NK-92 (cell line): ENCODE results near the gene ZDHHC8.

Experiments used
- DNase-seq: peaks from one replicate; lab custom pipeline; 2025; ENCODE audit not compliant: unreplicated experiment; lab: John Stamatoyannopoulos, UW

ZDHHC8 gene

DNA sequence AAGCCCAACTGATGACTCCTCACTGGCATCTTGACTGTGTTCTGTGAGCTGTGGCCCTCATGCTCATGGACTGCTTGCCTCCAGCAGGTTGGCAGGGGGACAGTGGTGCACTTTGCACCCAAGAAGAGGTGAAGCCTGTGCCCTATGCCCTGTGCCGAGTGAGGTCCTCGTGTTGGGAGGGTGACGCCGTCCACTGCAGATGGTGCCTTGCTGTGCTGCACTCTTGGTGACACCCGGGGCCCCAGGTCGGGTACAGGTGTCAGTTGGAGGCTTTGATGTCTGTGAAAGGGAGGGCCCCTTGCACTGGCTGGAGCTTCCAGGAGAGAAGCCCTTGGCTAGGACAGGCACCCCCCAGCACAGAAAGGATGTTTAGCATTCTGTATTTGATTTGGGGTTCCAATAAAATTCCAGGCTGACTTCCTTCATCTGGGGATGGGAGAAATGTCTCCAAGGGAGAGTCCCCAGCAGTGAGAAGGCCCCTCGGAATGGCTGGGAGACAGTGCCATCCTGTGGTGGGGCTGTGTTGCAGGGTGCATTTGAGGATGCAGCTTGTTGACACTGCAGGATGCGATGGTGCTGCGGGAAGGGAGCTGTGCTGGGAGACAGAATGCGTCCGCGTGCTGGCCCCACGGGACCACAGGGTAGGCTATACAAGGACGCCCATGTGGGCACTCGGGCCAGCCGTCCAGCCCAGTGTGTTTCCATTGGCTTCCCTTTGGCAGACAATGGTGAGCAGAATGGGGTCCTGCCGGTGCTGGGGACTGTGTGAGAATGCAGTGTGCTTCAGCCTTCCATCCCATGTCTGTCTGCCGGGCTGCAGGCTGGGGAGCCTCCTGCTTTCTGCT is 2.5 kb upstream of the ZDHHC8 start:
- DNase-seq = no peak

GRCh38 chr22:20129747-20130014 is 1.9 kb upstream of the ZDHHC8 start:
- DNase-seq = no peak

DNA sequence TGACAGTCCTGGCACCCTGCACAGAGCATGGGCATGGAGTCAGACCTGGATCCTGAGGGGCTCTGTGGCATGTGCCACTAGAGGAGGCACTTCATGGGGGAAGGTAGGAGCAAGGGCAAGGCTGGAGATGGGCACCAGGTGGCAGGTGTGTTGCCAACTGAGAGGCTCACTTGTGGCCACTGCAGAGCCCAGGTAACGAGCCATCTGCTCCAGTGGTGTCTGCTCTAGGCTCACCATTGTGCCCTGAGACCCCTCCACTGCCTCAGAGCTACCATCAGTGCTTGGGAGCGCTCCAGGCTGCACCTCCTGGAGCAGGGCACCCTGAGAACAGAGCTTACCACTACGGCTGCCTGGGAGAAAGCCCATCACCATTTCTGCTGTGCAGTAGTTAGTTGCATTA is 1.3 kb upstream of the ZDHHC8 start:
- DNase-seq = no peak

- DNase-seq = no peak
These were observed 640 bp upstream of the ZDHHC8 start for GRCh38 chr22:20130731-20131596.

- no peak for DNase-seq
These were observed 468 bp downstream of the ZDHHC8 start for GRCh38 chr22:20131859-20132685.

DNA sequence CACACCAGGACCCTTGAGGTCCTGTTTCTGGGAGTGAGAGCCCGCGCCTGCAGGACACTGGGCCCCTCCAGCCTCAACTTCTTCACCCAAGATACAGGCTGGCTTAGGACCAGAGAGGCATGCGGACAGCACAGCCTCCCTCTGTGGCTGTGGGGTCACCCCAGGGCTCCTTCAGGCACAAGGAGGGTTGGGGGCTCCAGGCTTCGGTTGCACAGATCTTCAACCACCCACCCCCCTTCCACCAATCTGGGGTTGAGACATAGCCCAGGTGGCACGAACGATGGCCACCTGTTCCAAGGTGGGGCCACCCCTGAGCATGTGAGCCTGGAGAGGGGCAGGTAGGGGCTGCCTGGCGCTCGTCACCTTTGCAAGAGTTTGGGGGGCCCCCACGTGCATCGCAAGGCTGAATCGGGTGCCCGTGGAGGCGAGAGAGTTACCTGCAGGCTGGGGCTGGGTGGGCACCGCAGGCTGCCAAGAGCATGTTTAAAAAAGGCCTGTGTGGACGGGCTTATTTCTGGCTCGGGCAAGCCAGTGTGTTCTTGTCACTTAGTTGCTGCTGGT is 1.2 kb downstream of the ZDHHC8 start:
- DNase-seq = no peak

GRCh38 chr22:20133930-20134549 is 2.4 kb downstream of the ZDHHC8 start:
- no peak for DNase-seq

DNA sequence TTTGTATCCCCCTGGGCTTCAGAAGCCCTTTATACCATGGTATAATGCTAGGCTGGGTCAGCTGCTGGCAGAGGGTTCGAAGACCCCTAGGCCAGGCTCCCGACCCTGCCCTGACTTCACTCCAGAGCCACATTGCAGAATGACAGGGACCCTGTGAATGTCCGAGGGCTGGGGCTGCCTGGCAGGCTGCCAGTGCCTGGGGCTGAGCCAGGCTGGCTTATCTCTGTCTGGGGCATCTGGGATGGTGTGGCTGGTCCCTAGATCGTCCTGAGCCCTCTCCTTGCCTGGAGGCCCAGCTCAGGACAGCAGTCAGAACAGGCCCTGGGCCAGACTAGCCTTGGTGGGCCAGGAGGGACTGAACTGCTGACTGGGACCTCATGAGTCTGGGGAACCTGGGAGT is 3.7 kb downstream of the ZDHHC8 start:
- DNase-seq = no peak

GRCh38 chr22:20135806-20136602 is 4.4 kb downstream of the ZDHHC8 start:
- no peak for DNase-seq

DNA sequence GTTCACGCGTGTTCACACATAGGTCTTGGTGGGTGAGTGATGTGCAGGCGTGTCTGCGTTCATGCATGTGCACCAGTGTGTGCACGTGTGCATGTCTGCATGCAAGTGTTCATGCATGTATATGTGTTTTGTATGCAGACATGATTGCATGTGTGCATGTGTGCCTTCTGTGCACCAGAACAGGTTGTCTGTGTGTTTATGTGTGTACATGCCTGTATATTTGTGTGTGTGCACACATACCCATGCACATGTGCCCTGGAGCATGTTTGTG is 4.9 kb downstream of the ZDHHC8 start:
- DNase-seq = no peak

- no peak for DNase-seq
These were observed 5.5 kb downstream of the ZDHHC8 start for GRCh38 chr22:20137113-20137512.

DNA sequence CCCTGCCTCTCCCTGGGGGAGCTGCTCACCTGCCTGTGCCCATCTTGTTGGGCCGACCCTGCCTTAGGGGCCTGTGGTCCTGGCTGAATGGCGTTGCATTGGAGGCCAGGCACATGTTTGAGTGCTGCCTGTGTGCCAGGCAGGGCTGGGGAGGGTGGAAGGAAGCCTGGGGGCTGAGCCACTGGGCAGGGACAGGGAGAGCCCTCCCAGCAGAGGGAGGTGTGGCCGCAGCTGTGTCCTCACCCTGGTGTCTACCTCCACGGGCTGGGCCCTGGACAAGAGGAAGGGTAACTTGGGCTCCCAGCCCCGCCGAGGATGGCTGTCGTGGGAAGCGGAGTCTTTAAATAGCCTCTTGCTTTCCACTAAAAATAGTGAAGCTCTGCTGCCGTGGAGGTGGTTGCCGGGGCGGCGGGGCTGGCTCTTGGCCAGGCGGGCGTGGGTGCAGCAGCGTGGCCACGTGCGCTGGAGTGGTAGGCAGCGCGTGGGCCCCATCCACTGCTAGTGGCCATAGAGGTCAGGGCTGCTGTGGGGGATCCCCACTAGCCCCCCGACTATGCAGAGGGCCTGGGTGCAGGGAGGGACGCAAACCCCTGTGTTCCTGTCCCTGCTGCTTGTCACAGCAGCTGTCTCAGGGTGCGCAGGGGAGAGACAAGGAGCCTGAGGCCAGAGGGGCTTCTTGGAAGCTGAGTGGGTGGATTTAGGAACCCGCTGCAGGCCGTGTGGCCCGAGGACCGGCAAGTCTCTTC is 6.2 kb downstream of the ZDHHC8 start:
- DNase-seq = no peak

DNA sequence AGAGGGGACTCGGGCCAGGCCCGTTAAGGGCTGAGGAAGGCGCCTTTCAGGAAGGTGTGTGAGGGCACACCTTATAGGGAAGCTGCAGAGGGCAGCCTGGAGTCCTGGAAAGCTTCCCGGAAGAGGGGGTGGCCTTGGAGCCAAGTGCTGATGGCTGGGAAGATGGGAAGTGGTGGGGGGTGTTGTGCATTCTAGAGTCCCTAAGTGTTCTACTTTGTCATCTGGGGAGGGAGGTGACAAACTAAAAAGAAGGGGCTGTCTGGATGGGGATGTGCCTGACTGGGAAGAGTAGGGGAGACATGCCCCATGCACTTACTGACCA is 6.8 kb downstream of the ZDHHC8 start:
- no peak for DNase-seq

DNA sequence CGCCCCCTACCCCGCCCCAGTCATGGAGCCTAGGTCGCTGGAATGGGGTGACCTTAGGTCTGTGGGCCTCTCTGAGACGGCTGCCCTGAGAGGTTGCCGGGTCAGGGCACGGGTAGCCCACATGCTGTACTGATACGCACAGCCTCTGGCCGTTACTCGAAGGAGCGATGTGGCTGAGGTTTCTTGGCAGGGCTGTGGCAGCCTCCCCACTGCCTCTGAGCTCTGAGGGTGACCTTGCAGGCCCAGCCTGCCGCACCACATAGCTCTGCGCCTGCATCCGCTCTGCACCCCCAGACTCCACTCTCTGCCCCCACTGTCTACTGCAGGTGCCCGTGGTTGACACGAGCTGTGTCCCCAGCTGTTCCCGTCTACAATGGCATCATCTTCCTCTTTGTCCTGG is 7.3 kb downstream of the ZDHHC8 start:
- no peak for DNase-seq

DNA sequence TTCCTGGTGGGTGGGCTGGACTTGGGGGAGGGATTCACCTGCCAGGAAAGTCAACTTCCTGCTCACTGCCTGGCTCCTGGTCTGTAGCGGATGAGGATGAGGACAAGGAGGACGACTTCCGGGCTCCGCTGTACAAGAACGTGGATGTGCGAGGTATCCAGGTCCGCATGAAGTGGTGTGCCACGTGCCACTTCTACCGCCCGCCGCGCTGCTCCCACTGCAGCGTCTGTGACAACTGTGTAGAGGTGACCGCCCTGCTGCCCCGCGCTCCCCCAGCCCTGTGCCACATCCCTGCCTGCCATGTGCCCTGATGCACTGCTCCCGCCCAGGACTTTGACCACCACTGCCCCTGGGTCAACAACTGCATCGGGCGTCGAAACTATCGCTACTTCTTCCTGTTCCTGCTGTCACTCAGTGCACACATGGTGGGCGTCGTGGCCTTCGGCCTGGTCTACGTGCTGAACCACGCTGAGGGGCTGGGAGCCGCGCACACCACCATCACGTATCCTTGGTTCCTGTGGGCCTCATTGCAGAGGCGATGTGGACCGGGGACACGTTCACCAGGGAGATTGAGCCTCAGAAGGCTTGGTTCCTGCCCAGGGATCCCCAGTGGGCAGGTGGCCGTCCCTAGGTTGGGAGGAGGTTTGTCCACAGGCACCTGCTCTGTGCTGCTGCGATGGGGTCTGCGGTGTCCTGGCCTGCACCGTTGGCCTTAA is 7.9 kb downstream of the ZDHHC8 start:
- DNase-seq = no peak

DNA sequence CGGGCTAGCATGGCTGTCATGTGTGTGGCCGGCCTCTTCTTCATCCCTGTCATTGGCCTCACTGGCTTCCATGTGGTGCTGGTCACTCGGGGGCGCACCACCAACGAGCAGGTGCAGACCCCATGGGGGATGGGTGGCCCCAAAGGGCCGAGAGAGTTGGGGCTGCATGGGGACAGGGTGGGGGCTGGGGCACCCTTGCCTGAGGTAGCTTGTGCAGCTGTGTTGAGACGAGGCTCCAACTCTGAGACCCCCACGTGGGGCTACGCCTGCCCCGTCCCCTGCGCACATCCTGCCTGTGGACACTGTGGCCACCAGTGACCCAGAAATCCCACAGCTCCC is 8.5 kb downstream of the ZDHHC8 start:
- no peak for DNase-seq

- DNase-seq = no peak
These were observed 8.9 kb downstream of the ZDHHC8 start for GRCh38 chr22:20140521-20140964.

GRCh38 chr22:20141186-20142077 is 9.8 kb downstream of the ZDHHC8 start:
- no peak for DNase-seq
